GM18502 (cell line): ENCODE results near the gene SNX1.
"Not testable (repeated sequence)": the region's sequence is repeated elsewhere in the genome, so short reads cannot be mapped to it uniquely, and the experiment has no call there.

Experiments
- ATAC-seq: cut with Tn5 transposase; IDR thresholded peaks from one replicate; pipeline ENCODE4 v1.9.1; 2021; ENCODE audit warnings: mild to moderate bottlenecking; ENCODE audit not compliant: unreplicated experiment, poor library complexity

SNX1 gene

GRCh38 chr15:64112073-64112772 lies 16.4 kb downstream of the SNX1 start:
- no peak for ATAC-seq

DNA sequence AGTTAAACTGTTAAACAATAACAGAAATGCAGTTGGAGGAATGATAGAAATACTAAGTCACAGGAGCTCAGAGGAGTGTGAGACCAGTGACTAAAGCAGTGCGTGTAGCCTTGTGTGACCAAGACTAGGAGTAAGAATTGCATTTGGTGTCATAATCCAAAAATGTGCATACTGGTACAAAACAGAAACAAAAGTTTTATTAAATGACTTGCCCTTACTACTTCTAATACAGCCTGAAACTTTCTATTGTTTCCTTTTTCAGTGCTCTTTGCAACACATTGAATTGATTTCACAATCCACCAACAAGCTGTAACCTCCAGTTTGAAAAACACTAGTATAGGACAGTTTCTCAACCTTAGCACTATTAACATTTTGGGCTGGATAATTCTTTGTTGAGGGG lies 17.1 kb downstream of the SNX1 start:
- no peak for ATAC-seq

DNA sequence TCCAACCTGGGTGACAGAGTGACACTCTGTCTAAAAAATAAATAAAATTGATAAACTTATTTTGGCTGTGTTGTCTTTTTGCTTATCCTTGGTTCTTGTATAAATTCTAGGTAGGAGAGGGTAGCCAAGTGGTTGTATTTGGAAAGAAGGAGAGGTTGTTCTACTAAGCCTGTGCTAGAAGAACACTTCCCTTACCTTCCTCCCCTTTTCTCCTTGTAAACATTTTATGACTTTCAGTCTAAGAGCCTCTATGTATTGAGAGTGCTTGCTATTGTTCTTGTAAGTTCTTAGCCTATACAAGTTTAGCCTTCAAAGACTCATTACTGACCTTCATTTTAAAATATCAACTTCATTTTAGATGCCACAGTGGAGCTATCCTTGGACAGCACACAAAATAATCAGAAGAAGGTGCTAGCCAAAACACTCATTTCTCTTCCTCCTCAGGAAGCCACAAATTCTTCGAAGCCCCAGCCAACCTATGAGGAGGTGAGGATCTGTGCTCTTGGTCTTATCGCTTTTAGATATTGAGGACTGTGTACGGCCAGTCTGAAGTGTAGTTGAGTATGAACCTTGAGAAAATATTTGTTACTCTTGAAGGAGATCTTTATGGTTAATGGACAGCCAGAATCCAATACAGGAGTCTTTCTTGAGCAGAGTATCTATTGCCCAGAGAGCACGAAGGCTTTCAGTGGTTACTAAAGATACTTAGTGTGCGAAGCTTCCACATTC lies 22.1 kb downstream of the SNX1 start:
- no peak for ATAC-seq

GRCh38 chr15:64120322-64120721 lies 24.5 kb downstream of the SNX1 start:
- ATAC-seq = not testable (repeated sequence)

DNA sequence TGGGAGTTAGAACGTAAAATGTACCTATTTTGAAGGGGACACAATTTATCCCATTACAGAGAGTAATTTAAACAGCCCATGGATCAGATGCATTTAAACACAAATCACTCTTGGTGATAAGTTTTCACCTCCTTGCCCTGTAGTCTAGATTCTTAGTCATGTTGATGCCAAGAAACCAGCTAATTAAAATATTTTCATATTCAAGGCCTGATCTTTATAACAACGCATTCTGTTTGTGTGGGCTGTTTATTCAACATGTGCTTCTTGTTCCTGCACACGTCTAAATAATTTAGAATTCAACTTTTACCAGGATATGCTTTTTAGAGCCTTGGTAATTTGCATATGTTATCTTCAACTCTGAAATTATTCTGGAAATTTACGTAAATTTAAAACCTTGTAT lies 25.8 kb downstream of the SNX1 start:
- no peak for ATAC-seq

GRCh38 chr15:64122444-64122843 lies 26.7 kb downstream of the SNX1 start:
- ATAC-seq = no peak

GRCh38 chr15:64122936-64123351 lies 27.2 kb downstream of the SNX1 start:
- no peak for ATAC-seq

DNA sequence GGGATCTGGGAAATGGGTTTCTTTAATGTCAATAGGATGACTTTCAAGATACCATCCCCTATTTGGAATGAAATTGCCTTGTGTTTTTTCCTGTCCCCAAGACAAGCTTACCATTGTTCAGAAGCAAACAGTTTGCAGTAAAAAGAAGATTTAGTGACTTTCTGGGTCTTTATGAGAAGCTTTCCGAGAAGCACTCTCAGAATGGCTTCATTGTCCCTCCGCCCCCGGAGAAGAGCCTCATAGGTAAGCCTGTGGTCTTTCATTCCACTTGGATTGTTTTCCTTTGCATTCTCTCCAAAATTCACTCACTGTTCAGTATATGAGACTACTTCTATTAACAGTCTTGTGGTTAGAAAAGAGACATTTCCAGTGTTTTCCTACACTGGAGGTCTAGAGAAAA lies 30.2 kb downstream of the SNX1 start:
- no peak for ATAC-seq

- ATAC-seq = no peak
These were observed 31.9 kb downstream of the SNX1 start for GRCh38 chr15:64127521-64128270.

DNA sequence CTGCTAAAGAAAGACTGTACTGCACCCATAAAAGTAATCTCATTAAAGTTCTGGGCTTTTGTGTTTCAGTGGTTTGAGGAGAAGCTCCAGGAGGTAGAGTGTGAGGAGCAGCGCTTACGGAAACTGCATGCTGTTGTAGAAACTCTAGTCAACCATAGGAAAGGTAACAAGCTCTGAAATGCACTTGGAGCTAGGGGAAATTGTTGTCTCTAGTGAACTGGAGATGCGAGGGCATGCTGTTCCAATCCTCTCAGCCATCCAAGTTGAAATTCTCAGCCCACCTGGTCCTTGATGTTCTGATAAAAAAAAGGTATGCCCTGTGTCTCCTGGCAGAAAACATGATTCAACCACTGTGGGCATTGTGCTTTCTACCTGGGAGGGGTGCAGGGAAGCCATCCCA lies 34.4 kb downstream of the SNX1 start:
- no peak for ATAC-seq

- ATAC-seq = no peak
These were observed 35.8 kb downstream of the SNX1 start for GRCh38 chr15:64131547-64131946.

GRCh38 chr15:64132217-64132616 lies 36.4 kb downstream of the SNX1 start:
- no peak for ATAC-seq

GRCh38 chr15:64133623-64134344 lies 38.0 kb downstream of the SNX1 start:
- no peak for ATAC-seq

DNA sequence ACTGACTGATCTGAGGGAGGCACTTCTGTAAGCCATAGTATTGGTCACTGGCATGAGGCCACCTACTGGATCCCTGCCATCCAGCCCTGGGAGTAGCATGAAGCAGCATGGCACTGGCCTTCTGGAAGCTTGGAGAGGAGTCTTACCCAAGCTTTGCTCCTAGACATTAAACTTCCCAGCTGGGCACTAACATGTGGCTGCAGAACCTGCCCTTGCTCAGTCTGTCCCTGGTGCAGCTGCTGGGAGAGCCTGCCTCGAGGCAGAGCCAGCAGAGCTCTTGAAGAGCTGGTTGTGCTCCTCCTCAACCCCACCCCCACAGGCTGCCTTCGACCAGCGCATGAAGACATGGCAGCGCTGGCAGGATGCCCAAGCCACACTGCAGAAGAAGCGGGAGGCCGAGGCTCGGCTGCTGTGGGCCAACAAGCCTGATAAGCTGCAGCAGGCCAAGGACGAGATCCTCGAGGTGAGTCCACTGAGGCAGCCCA lies 38.6 kb downstream of the SNX1 start:
- no peak for ATAC-seq

- ATAC-seq = no peak
These were observed 40.6 kb downstream of the SNX1 start for GRCh38 chr15:64136347-64136746.

DNA sequence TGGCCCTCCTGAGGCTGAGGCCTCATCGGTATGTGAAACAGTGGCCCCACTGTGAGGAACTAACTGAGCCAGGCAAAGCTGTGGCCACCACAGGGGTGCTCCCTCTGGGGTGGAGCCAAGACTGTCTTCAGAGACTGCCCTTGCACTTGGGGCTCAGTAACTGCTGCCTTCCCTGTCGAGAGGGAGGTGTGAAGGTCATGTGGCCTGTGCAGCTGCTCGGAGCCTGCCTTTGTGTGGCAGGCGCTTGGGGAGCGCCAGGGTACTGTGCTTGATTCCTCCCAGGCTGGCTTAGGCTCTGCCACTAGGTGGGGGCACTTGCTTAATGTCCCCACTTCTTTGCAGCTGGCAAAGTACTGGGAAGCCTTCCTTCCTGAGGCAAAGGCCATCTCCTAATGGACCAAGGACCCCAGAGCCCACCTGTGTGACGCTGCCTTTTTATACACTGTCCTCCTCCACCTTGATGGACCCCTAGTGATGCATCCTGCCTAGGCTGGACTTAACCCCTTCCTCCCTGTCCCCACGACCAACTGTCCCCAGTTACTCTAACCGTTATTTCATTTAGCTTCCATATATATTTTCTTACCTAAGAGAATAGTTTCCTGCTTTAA lies 41.5 kb downstream of the SNX1 start:
- ATAC-seq = no peak

- ATAC-seq = no peak
These were observed 42.7 kb downstream of the SNX1 start for GRCh38 chr15:64138331-64138941.

GRCh38 chr15:64141798-64142512 lies 46.2 kb downstream of the SNX1 start:
- ATAC-seq = no peak

- no peak for ATAC-seq
These were observed 47.5 kb downstream of the SNX1 start for GRCh38 chr15:64143276-64143675.
